ENCODE measurements around the gene HSPB6.

- no peak for TF ChIP-seq CTCF (IDR thresholded peaks at IDR 0.05)
- no peak for TF ChIP-seq POLR2A (IDR thresholded peaks at IDR 0.05)
Observed at GRCh38 chr19:35783469-35784434, 26.9 kb upstream of the HSPB6 start.
